Esophagus muscularis mucosa (tissue), 4 donors: ENCODE data around the gene RAB44. TPM values are rescaled to one million over a fixed set of nuclear protein-coding genes. Genes with fewer than 3 reads are reported as not detected.

Experiments used
- DNase-seq: peaks from one replicate; pipeline ENCODE4 v3.0.0-alpha.2; 2017; ENCODE audit errors: extremely low spot score
- H3K27ac ChIP-seq, 4 donors: fragments of 200-600 bp; sonication (generic); replicated peaks in 1 of 4; 1 replicate in 3 of 4; 2 replicates in 1 of 4; pipeline ENCODE4 v1.5.1; 2016 to 2019; ENCODE audit warnings: mild to moderate bottlenecking in 1 of 4
- H3K27me3 ChIP-seq, 4 donors: fragments of 200-600 bp; sonication (generic); one replicate each; pipeline versions ENCODE4 v1.5.1 to v1.6.0; 2016 to 2019
- H3K36me3 ChIP-seq, 4 donors: fragments of 200-600 bp; sonication (generic); one replicate each; pipeline ENCODE4 v1.5.1; 2016 to 2019
- H3K4me1 ChIP-seq, 4 donors: fragments of 200-600 bp; sonication (generic); one replicate each; pipeline ENCODE4 v1.5.1; 2016 to 2019
- H3K4me3 ChIP-seq, 4 donors: fragments of 200-600 bp; sonication (generic); 1 replicate in 2 of 4; 2 replicates in 2 of 4; pipeline ENCODE4 v1.5.1; 2016 to 2019; ENCODE audit warnings: mild to moderate bottlenecking in 4 of 4, moderate library complexity in 1 of 4
- H3K9me3 ChIP-seq, 4 donors: fragments of 200-600 bp; sonication (generic); 1 replicate in 3 of 4; 2 replicates in 1 of 4; pipeline ENCODE4 v1.5.1; 2016 to 2019
- CTCF ChIP-seq, 3 experiments: fragments of 200-600 bp in 2 of 3; fragments of 450-650 bp in 1 of 3; sonication (generic) in 2 of 3; IDR thresholded peaks; one replicate each; pipeline ENCODE4 v1.5.1; 2017 to 2019; ENCODE audit warnings: antibody characterized with exemption in 3 of 3, mild to moderate bottlenecking in 2 of 3, moderate library complexity in 1 of 3
- EP300 ChIP-seq: sonication (generic); formaldehyde crosslinking; IDR thresholded peaks from one replicate; pipeline ENCODE4 v1.6.1; 2017; ENCODE audit warnings: antibody characterized with exemption
- POLR2A ChIP-seq: fragments of 450-650 bp; IDR thresholded peaks from one replicate; pipeline ENCODE4 v1.6.1; 2017; ENCODE audit warnings: antibody characterized with exemption, moderate library complexity, mild to moderate bottlenecking, low read depth
- POLR2AphosphoS5 ChIP-seq, 2 donors: sonication (generic); formaldehyde crosslinking; IDR thresholded peaks; one replicate each; pipeline ENCODE4 v1.6.1; 2017; ENCODE audit warnings: antibody characterized with exemption in 2 of 2
- WGBS: methylation state at CpG from one replicate; pipeline ENCODE4 v1.1.5; 2018; 5-methylcytosine and 5-hydroxymethylcytosine counted together
- intact Hi-C: fragments of 100-400 bp; cut with DNase I; formaldehyde crosslinking; loops from one replicate; pipeline ENCODE4 v1.15.1; 2023
- total RNA-seq, 4 donors: library from RNA; depleted of rRNA; stranded (reverse); fragments of >200 nt; gene quantifications; one replicate each; pipeline versions ENCODE4 v1.1.0 to v1.2.1, GENCODE V29; 2016

The RAB44 gene
- total RNA-seq, 4 donors from 2014 or later, result 0.19 to 1.5 (median 0.94) TPM

- intact Hi-C loops, result loop anchor here (5.0 kb wide), 1 partner anchor 70 kb away; no protein-coding TSS in a partner anchor
- WGBS, result 94% methylated on average over 9 of the region's 10 CpGs
- no peak overlapping the region for H3K4me3 ChIP-seq
- no peak overlapping the region for H3K27ac ChIP-seq
- H3K27me3 ChIP-seq, result no peaks in the 10 kb centered on the region
- H3K4me1 ChIP-seq, result peaks cover 22 to 37% (median 31%) of the 10 kb centered on the region in 4 donors
- no peaks in the 10 kb centered on the region for H3K9me3 ChIP-seq
- TF ChIP-seq CTCF (IDR thresholded peaks at IDR 0.05), result no peak
- peak in 1 of 2 donors; percentile 10 for TF ChIP-seq POLR2AphosphoS5 (IDR thresholded peaks at IDR 0.05)
- H3K36me3 ChIP-seq, result peaks cover 41 to 61% (median 53%) of the 10 kb centered on the region in 4 donors
- DNase-seq, result no peak
Measured at GRCh38 chr6:36686668-36687513, 10.7 kb upstream of the RAB44 start.

DNA sequence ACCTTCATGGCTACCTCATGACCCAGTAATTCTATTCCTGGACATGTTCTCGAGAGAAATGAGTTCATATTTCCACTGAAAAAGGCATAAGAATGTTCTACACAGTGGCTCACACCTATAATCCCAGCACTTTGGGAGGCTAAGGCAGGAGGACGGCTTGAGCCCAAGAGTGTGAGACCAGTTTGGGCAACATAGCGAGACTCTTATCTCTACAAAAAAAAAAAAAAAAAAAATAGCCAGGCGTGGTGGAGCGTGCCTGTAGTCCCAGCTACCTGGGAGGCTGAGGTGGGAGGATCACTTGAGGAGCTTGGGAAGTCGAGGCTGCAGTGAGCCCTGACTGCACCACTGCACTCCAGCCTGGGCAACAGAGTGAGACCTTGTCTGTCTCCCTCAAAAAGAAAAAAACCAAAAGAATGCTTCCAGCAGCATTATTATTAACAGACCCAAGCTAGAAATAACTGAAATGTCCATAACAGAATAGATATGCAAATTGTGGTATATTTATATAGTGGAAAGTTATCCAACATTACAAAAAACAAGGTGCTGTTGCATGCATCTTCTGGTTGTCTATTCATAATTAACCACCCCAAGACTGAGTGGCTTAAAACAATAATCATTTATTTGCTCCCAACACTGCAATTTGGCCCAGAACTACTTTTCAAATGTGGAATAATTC lies 9.4 kb upstream of the RAB44 start:
- DNase-seq, result no peak
- TF ChIP-seq POLR2AphosphoS5 (IDR thresholded peaks at IDR 0.05) (no peak), EP300 (no peak), CTCF (IDR thresholded peaks at IDR 0.05) (no peak), POLR2A (no peak)
- peaks cover 16 to 31% (median 24%) of the 10 kb centered on the region in 4 donors for H3K4me1 ChIP-seq
- 92% methylated on average over 6 of the region's 6 CpGs for WGBS
- H3K36me3 ChIP-seq, result peaks cover 41 to 52% (median 45%) of the 10 kb centered on the region in 4 donors
- H3K4me3 ChIP-seq, result no peak overlapping the region
- intact Hi-C loops, result loop anchor here (5.0 kb wide), 1 partner anchor 69 kb away; no protein-coding TSS in a partner anchor
- H3K27me3 ChIP-seq, result no peaks in the 10 kb centered on the region
- H3K27ac ChIP-seq, result no peak overlapping the region
- no peaks in the 10 kb centered on the region for H3K9me3 ChIP-seq

DNA sequence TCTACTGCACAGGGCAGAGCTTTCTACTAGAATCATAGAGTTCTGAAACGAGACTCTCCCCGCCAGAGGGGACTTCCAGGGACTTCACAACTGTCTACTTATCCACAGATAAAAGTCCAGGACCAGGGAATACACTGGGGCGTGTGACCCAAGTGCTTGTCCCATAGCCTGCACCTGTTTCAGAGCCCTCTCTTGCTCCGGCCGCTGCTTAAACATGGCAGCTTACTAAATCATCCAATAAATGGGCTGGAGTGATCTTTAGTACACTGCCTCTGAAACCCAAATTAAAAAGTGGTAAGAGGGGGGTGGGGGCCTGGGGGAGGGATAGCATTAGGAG lies 8.9 kb upstream of the RAB44 start:
- WGBS, result 78% methylated on average over 5 of the region's 5 CpGs
- Histone ChIP-seq H3K9me3 (no peaks in the 10 kb centered on the region), H3K36me3 (peaks cover 39 to 47% (median 41%) of the 10 kb centered on the region in 4 donors), H3K27me3 (no peaks in the 10 kb centered on the region), H3K4me3 (no peak overlapping the region), H3K4me1 (peaks cover 12 to 26% (median 21%) of the 10 kb centered on the region in 4 donors), H3K27ac (no peak overlapping the region)
- no peak for DNase-seq
- TF ChIP-seq POLR2AphosphoS5 (IDR thresholded peaks at IDR 0.05) (no peak), CTCF (IDR thresholded peaks at IDR 0.05) (no peak), EP300 (no peak), POLR2A (no peak)
- intact Hi-C loops, result loop anchor here (5.0 kb wide), 1 partner anchor 69 kb away; no protein-coding TSS in a partner anchor

GRCh38 chr6:36691011-36691410 lies 6.6 kb upstream of the RAB44 start:
- Histone ChIP-seq H3K9me3 (no peaks in the 10 kb centered on the region), H3K4me3 (no peak overlapping the region), H3K4me1 (peaks cover 7 to 8% (median 8%) of the 10 kb centered on the region in 4 donors), H3K27me3 (no peaks in the 10 kb centered on the region), H3K27ac (no peak overlapping the region), H3K36me3 (peaks cover 16 to 24% (median 18%) of the 10 kb centered on the region in 4 donors)
- intact Hi-C loops, result no loop called here
- TF ChIP-seq POLR2AphosphoS5 (IDR thresholded peaks at IDR 0.05) (no peak), POLR2A (no peak), CTCF (IDR thresholded peaks at IDR 0.05) (no peak), EP300 (no peak)
- WGBS, result 90% methylated on average over 4 of the region's 4 CpGs
- DNase-seq, result no peak
